ENCODE data around the gene CRYBB3.
"Not testable (repeated sequence)": the region's sequence is repeated elsewhere in the genome, so short reads cannot be mapped to it uniquely, and the experiment has no call there.

Gene CRYBB3

GRCh38 chr22:25196326-25196725 lies 3.3 kb upstream of the CRYBB3 start:
- no peak for DNase-seq (ENCODE audit: low spot score)
- in situ Hi-C loops (cut with MboI; ENCODE audit: low pct_unique_long_range_greater_than_20kb, low sequenced_read_pairs, unreplicated experiment): no loop called here
- TF ChIP-seq CTCF (IDR thresholded peaks at IDR 0.05; ENCODE audit: extremely low read depth, insufficient read depth, missing control alignments): no peak

GRCh38 chr22:25197340-25197739 lies 2.3 kb upstream of the CRYBB3 start:
- TF ChIP-seq CTCF (IDR thresholded peaks at IDR 0.05; ENCODE audit: extremely low read depth, insufficient read depth, missing control alignments): no peak
- no peak for DNase-seq (ENCODE audit: low spot score)
- in situ Hi-C loops (cut with MboI; ENCODE audit: low pct_unique_long_range_greater_than_20kb, low sequenced_read_pairs, unreplicated experiment): no loop called here

GRCh38 chr22:25200967-25201366 lies 1.3 kb downstream of the CRYBB3 start:
- no peak for DNase-seq (ENCODE audit: low spot score)
- TF ChIP-seq CTCF (IDR thresholded peaks at IDR 0.05; ENCODE audit: extremely low read depth, insufficient read depth, missing control alignments): no peak
- in situ Hi-C loops (cut with MboI; ENCODE audit: low pct_unique_long_range_greater_than_20kb, low sequenced_read_pairs, unreplicated experiment): no loop called here

GRCh38 chr22:25201557-25202273 lies 2.1 kb downstream of the CRYBB3 start:
- in situ Hi-C loops (cut with MboI; ENCODE audit: low pct_unique_long_range_greater_than_20kb, low sequenced_read_pairs, unreplicated experiment): no loop called here
- TF ChIP-seq CTCF (IDR thresholded peaks at IDR 0.05; ENCODE audit: extremely low read depth, insufficient read depth, missing control alignments): no peak
- DNase-seq (ENCODE audit: low spot score): no peak

- DNase-seq (ENCODE audit: low spot score): peak; percentile 83
- TF ChIP-seq CTCF (IDR thresholded peaks at IDR 0.05; ENCODE audit: extremely low read depth, insufficient read depth, missing control alignments): peak; percentile 91
- in situ Hi-C loops (cut with MboI; ENCODE audit: low pct_unique_long_range_greater_than_20kb, low sequenced_read_pairs, unreplicated experiment): no loop called here
Measured at GRCh38 chr22:25202290-25202921, 2.7 kb downstream of the CRYBB3 start.

GRCh38 chr22:25203082-25203481 lies 3.4 kb downstream of the CRYBB3 start:
- no peak for DNase-seq (ENCODE audit: low spot score)
- in situ Hi-C loops (cut with MboI; ENCODE audit: low pct_unique_long_range_greater_than_20kb, low sequenced_read_pairs, unreplicated experiment): no loop called here
- no peak for TF ChIP-seq CTCF (IDR thresholded peaks at IDR 0.05; ENCODE audit: extremely low read depth, insufficient read depth, missing control alignments)

- in situ Hi-C loops (cut with MboI; ENCODE audit: low pct_unique_long_range_greater_than_20kb, low sequenced_read_pairs, unreplicated experiment); DNase-seq (ENCODE audit: low spot score): not testable (repeated sequence)
Measured at GRCh38 chr22:25204547-25204946, 4.9 kb downstream of the CRYBB3 start.

All from GM13977 (cell line).